BE2C (cell line): ENCODE results near the gene CYYR1.

Experiments used
- DNase-seq: peaks from one replicate; pipeline ENCODE4 v3.0.0-alpha.2; 2020
- H3K27me3 ChIP-seq: fragments of 250-450 bp; sonication (Bioruptor Pico); 2 replicates; pipeline ENCODE4 v1.5.1; 2020; ENCODE audit warnings: mild to moderate bottlenecking
- H3K36me3 ChIP-seq: fragments of 250-450 bp; sonication (Bioruptor Pico); 2 replicates; pipeline ENCODE4 v1.5.1; 2020; ENCODE audit warnings: mild to moderate bottlenecking
- H3K4me1 ChIP-seq: fragments of 250-450 bp; sonication (Bioruptor Pico); 2 replicates; pipeline ENCODE4 v1.5.1; 2020
- H3K4me3 ChIP-seq: 2 replicates; pipeline ENCODE4 v1.5.1; 2011; ENCODE audit warnings: low read depth, low read length
- H3K9me3 ChIP-seq: fragments of 250-450 bp; sonication (Bioruptor Pico); 2 replicates; pipeline ENCODE4 v1.5.1; 2020
- TF ChIP-seq, protein P1 (sequence below): IDR thresholded peaks from 2 replicates; pipeline ENCODE4 v1.5.1; 2012; ENCODE audit warnings: mild to moderate bottlenecking, low read depth, low read length

The CYYR1 gene

GRCh38 chr21:26532208-26532607 lies 40.9 kb downstream of the CYYR1 start:
- Histone ChIP-seq H3K4me1 (peaks cover 2% of the 10 kb centered on the region; the same call in 1 of the 2 replicates), H3K36me3 (no peaks in the 10 kb centered on the region), H3K4me3 (no peak overlapping the region), H3K9me3 (no peaks in the 10 kb centered on the region; the same call in 1 of the 2 replicates), H3K27me3 (no peaks in the 10 kb centered on the region)
- DNase-seq, result no peak
- TF ChIP-seq, protein P1, sequence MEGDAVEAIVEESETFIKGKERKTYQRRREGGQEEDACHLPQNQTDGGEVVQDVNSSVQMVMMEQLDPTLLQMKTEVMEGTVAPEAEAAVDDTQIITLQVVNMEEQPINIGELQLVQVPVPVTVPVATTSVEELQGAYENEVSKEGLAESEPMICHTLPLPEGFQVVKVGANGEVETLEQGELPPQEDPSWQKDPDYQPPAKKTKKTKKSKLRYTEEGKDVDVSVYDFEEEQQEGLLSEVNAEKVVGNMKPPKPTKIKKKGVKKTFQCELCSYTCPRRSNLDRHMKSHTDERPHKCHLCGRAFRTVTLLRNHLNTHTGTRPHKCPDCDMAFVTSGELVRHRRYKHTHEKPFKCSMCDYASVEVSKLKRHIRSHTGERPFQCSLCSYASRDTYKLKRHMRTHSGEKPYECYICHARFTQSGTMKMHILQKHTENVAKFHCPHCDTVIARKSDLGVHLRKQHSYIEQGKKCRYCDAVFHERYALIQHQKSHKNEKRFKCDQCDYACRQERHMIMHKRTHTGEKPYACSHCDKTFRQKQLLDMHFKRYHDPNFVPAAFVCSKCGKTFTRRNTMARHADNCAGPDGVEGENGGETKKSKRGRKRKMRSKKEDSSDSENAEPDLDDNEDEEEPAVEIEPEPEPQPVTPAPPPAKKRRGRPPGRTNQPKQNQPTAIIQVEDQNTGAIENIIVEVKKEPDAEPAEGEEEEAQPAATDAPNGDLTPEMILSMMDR, result no peak

- TF ChIP-seq, protein P1, result no peak
- no peaks in the 10 kb centered on the region for H3K36me3 ChIP-seq
- H3K4me3 ChIP-seq, result no peak overlapping the region
- H3K27me3 ChIP-seq, result no peaks in the 10 kb centered on the region
- no peaks in the 10 kb centered on the region; the same call in 1 of the 2 replicates for H3K9me3 ChIP-seq
- DNase-seq, result no peak
- H3K4me1 ChIP-seq, result no peaks in the 10 kb centered on the region
Measured at GRCh38 chr21:26529526-26529925, 43.6 kb downstream of the CYYR1 start.

- Histone ChIP-seq H3K4me3 (no peak overlapping the region), H3K4me1 (no peaks in the 10 kb centered on the region; the same call in 1 of the 2 replicates), H3K27me3 (no peaks in the 10 kb centered on the region), H3K36me3 (no peaks in the 10 kb centered on the region), H3K9me3 (no peaks in the 10 kb centered on the region; the same call in 1 of the 2 replicates)
- TF ChIP-seq, protein P1, result no peak
- DNase-seq, result no peak
Measured at GRCh38 chr21:26528882-26529281, 44.2 kb downstream of the CYYR1 start.

GRCh38 chr21:26522704-26523103 lies 50.4 kb downstream of the CYYR1 start:
- peaks cover 2% of the 10 kb centered on the region; the same call in 1 of the 2 replicates for H3K9me3 ChIP-seq
- peak; percentile 42 for DNase-seq
- H3K36me3 ChIP-seq, result no peaks in the 10 kb centered on the region
- 0 out of 2 replicates have a peak overlapping the region, but pooled peaks have one; percentile 4 for H3K4me3 ChIP-seq
- TF ChIP-seq, protein P1, result no peak
- peaks cover 10% of the 10 kb centered on the region for H3K4me1 ChIP-seq
- no peaks in the 10 kb centered on the region for H3K27me3 ChIP-seq

DNA sequence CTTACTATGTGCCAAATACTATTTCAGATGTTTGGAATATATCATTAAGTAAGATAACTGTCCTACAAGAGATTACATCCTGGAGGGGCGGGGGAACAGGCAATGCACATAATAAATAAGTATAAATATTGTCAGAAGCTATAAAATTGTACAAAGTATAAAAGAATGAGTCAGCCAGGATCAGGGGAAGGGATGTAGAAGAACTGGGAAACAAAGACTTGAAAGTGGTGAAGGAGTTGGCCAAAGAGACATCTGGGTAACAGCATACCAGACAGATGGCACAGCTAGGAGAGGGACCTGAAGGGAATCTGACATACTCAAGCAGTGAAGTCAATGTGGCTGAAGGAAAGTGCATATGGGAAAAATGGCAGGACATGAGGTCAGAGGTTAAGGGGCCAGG lies 53.9 kb downstream of the CYYR1 start:
- TF ChIP-seq, protein P1, result no peak
- no peak for DNase-seq
- no peaks in the 10 kb centered on the region for H3K36me3 ChIP-seq
- peaks cover 2% of the 10 kb centered on the region; the same call in 1 of the 2 replicates for H3K9me3 ChIP-seq
- peaks cover 10% of the 10 kb centered on the region for H3K4me1 ChIP-seq
- H3K27me3 ChIP-seq, result no peaks in the 10 kb centered on the region
- H3K4me3 ChIP-seq, result no peak overlapping the region

GRCh38 chr21:26515257-26515656 lies 57.8 kb downstream of the CYYR1 start:
- Histone ChIP-seq H3K4me3 (no peak overlapping the region), H3K27me3 (no peaks in the 10 kb centered on the region), H3K36me3 (no peaks in the 10 kb centered on the region), H3K9me3 (peaks cover under 1% of the 10 kb centered on the region; the same call in 1 of the 2 replicates), H3K4me1 (no peaks in the 10 kb centered on the region)
- DNase-seq, result no peak
- TF ChIP-seq, protein P1, result no peak
